ENCODE data around the gene GDPD4. TPM values are rescaled to one million over a fixed set of nuclear protein-coding genes. Genes with fewer than 3 reads are reported as not detected.

GDPD4 gene
- total RNA-seq, 2 experiments from 2014 or later, result not detected

DNA sequence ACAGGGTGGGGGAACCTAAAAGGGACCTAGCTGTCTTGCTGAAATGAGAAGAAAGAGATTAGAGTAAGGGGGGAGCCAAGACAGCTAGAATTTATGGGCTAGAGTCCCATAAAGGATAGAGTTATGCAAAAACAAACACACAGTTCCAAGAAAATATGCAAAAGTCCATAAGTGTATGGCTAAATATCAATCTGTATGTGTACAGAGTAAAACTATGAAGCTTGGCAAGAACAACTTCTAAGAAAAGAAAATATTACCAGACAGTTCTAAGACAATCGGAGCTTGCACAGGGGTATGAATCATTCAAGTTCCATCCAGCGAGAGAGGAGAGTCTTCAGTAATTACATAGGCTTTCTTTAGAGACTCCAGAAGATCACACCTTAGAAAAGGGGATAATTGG, 41.8 kb downstream of the GDPD4 start:
- no peak for DNase-seq
- H3K4me3 Mint-ChIP-seq, result no peak overlapping the region
- no peaks in the 10 kb centered on the region for H3K4me1 Mint-ChIP-seq (ENCODE audit: low read depth)
- CTCF ChIA-PET, result interaction anchor here (1.0 kb wide), 1 partner anchor 8 kb away, joined by 5 read pairs; no protein-coding TSS in a partner anchor
- H3K27me3 Mint-ChIP-seq (ENCODE audit: low read depth), result peaks cover 21% of the 10 kb centered on the region
- intact Hi-C loops (cut with micrococcal nuclease), result no loop called here
- H3K36me3 Mint-ChIP-seq (ENCODE audit: low read depth), result no peaks in the 10 kb centered on the region
- H3K27ac Mint-ChIP-seq, result no peak overlapping the region
- H3K9me3 Mint-ChIP-seq, result peaks cover 14% of the 10 kb centered on the region

DNA sequence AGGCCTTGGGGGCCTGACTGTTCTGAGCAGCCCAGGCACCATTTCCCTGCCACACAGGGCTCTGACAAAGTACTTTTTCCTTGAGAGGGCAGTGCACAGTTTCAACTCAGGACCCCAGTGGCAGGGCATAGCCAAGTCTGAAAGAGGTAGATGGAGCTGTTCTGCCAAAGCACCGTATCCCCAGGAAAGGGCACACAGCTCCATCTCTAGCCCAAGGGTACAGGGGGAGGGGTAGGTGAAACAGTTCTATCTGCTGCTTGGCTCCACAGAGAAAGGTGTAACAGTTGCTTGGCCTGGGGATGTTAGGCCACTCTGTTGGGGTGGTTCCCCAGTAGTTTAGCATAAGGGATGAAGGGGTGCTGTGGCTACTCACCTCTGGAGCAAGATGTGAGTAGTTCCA, 47.8 kb downstream of the GDPD4 start:
- Mint-ChIP-seq H3K9me3 (peaks cover 13% of the 10 kb centered on the region), H3K27me3 (ENCODE audit: low read depth) (peaks cover 12% of the 10 kb centered on the region), H3K4me3 (no peak overlapping the region), H3K4me1 (ENCODE audit: low read depth) (peaks cover 27% of the 10 kb centered on the region), H3K27ac (no peak overlapping the region), H3K36me3 (ENCODE audit: low read depth) (peaks cover 2% of the 10 kb centered on the region)
- no peak for DNase-seq
- CTCF ChIA-PET, result interaction anchor here (1.0 kb wide), 1 partner anchor 294 kb away, joined by 3 read pairs; no protein-coding TSS in a partner anchor
- intact Hi-C loops (cut with micrococcal nuclease), result no loop called here

DNA sequence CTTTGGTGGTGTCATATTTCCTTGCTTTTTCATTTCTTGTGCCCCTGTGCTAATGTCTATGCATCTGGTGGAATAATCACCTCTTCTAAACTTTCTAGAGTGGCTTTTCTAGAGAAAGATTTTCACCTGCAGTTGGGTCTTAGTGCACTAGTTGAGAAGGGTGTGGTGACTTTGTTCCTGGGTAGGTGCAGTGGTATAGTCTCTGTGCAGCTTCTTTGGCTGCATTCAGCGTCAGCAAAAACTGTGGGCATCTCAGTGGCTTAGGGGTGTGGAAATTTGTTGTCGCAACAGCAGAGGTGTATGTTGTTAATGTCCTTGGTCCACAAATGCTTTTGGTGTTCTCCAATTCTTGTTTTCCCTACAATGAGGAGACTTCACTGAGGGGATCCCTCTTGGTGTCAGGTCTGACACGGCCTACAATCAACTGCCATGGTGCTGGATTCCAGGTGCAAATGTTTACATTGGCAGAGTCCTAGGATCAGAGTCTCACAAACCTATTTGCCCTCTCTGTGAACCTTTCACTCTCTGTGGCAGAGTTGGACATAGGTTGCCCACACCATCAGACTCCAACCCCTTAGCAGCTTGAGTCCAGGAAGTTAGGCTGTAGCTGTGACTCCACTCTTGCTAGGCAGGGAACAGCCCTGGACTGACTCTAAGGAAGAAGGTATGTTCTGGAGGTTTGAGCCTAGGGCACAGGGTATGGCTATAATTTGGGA, 48.8 kb downstream of the GDPD4 start:
- Mint-ChIP-seq H3K4me3 (no peak overlapping the region), H3K4me1 (ENCODE audit: low read depth) (peaks cover 27% of the 10 kb centered on the region), H3K27me3 (ENCODE audit: low read depth) (peaks cover 5% of the 10 kb centered on the region), H3K9me3 (peaks cover 13% of the 10 kb centered on the region), H3K27ac (no peak overlapping the region), H3K36me3 (ENCODE audit: low read depth) (peaks cover 2% of the 10 kb centered on the region)
- intact Hi-C loops (cut with micrococcal nuclease), result no loop called here
- no peak for DNase-seq
- CTCF ChIA-PET, result no interaction called here

DNA sequence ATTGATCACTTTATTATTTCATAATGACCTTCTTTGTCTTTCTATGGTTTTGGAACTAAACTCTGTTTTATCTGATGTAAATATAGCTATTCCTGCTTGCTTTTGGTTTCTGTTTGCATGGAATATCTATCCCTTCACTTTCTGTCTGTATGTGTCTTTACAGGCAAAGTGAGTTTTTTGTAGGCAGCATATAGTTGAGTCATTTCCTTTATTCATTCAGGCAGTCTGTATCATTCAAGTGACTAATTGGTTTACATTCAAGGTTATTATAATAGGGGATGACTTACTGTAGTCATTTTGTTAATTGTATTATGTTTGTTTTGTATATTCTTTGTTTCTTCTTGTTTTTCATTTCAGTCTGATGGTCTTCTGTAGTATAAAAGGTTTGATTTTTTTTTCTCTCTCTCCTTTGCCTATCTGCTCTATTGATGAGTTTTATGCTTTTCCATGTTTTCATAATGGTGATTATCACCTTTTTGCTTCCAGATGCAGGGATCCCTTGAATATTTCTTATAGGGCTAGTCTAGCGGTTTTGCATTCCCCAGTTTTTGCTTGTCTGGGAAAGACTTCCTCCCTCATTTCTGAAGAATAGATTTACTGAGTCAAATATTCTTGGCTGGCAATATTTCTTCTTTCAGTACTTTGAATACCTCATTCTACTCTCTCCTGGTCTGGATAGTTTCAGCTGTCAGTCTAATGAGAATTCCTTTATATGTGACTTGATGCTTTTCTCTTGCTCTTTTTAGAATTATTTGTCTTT, 50.4 kb downstream of the GDPD4 start:
- no peak overlapping the region for H3K4me3 Mint-ChIP-seq
- peaks cover 3% of the 10 kb centered on the region for H3K27me3 Mint-ChIP-seq (ENCODE audit: low read depth)
- H3K27ac Mint-ChIP-seq, result peak overlapping the region; percentile 48
- peaks cover 13% of the 10 kb centered on the region for H3K9me3 Mint-ChIP-seq
- H3K4me1 Mint-ChIP-seq (ENCODE audit: low read depth), result peaks cover 27% of the 10 kb centered on the region
- DNase-seq, result no peak
- intact Hi-C loops (cut with micrococcal nuclease), result loop anchor here (1.0 kb wide), 2 partner anchors 18 to 58 kb away; no protein-coding TSS in a partner anchor
- peaks cover 2% of the 10 kb centered on the region for H3K36me3 Mint-ChIP-seq (ENCODE audit: low read depth)
- CTCF ChIA-PET, result interaction anchor here (0.6 to 0.7 kb wide), 3 partner anchors 9 to 336 kb away, joined by 3 to 5 read pairs (median 4); no protein-coding TSS in a partner anchor

DNA sequence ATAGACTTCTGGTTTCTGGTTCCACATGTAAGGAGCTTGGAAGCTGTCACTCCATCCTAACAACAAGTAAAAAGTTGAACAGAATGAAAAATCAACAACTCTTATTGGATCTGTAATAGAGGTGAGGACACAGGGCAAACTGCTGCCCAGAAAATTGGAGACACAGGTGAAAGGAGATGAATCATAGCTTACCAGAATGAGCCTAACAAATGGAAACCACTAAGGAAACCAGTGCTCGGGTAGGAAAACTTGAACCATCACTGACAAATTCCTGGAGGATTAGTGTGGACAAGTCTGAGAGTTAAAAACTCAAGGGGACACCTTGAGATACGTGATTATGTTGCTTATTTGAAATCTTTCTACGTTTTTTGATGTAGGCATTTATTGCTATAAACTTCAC, 52.1 kb downstream of the GDPD4 start:
- H3K27me3 Mint-ChIP-seq (ENCODE audit: low read depth), result no peaks in the 10 kb centered on the region
- intact Hi-C loops (cut with micrococcal nuclease), result no loop called here
- peaks cover 36% of the 10 kb centered on the region for H3K4me1 Mint-ChIP-seq (ENCODE audit: low read depth)
- no peak overlapping the region for H3K4me3 Mint-ChIP-seq
- no peak for DNase-seq
- H3K9me3 Mint-ChIP-seq, result peaks cover 13% of the 10 kb centered on the region
- no peak overlapping the region for H3K27ac Mint-ChIP-seq
- CTCF ChIA-PET, result interaction anchor here (0.7 to 1.2 kb wide), 3 partner anchors 12 to 748 kb away, joined by 3 to 6 read pairs (median 4); partner anchors contain the start of gene MYO7A
- peaks cover 2% of the 10 kb centered on the region for H3K36me3 Mint-ChIP-seq (ENCODE audit: low read depth)

DNA sequence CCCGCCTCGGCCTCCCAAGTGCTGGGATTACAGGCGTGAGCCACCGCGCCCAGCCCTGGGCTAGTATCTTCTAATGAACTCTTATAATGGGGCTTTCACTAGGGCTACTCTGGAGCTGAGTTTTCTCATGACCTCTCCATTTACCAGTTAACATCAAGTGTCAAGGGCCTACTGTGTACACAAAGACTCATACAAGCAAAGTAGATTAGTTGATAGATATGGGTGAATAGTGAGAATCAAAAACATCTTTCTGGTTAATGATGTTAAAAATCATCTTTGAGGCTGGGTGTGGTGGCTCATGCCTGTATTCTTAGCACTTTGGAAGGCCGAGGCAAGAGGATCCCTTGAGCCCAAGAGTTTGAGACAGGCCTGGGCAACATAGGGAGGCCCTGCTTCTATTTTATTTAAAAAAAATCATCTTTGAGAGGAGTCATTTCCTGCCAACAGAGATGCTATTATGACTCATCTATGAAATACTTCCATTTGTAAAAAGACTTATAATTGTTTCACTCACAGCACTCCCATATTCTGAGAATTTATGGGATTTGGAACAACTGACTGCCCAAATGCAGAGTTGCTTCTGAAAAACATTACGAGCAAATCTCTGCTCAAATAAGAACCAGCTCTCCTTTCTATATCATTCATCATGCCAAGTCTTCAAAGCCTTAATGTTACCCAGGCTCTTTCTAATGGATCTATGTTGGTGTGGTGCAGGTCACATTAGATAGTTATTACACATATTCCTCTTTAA, 57.0 kb downstream of the GDPD4 start:
- CTCF ChIA-PET, result no interaction called here
- peaks cover 17% of the 10 kb centered on the region for H3K4me1 Mint-ChIP-seq (ENCODE audit: low read depth)
- no peaks in the 10 kb centered on the region for H3K36me3 Mint-ChIP-seq (ENCODE audit: low read depth)
- no peaks in the 10 kb centered on the region for H3K27me3 Mint-ChIP-seq (ENCODE audit: low read depth)
- no peaks in the 10 kb centered on the region for H3K9me3 Mint-ChIP-seq
- H3K4me3 Mint-ChIP-seq, result no peak overlapping the region
- intact Hi-C loops (cut with micrococcal nuclease), result no loop called here
- DNase-seq, result peak; percentile 27
- peak overlapping the region; percentile 82 for H3K27ac Mint-ChIP-seq

DNA sequence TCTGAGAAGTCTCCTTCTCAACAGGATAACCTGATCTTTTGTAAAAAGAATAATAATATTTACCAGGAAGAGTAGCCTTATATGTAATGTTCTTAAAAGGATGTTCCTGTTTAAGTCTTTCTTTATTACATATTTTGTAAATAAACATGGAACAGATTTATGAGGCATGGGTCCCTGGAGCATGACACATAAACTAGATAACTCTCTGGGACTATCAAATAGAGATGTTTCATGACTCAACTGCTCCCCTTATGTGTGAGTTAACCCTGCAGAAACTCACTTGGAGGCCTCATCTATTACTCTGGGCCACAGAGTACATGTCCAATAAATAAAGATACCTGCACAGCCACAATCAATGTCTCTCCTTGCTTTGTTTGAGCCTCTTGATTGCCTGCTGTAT, 64.6 kb downstream of the GDPD4 start:
- H3K27me3 Mint-ChIP-seq (ENCODE audit: low read depth), result peaks cover 4% of the 10 kb centered on the region
- no peak overlapping the region for H3K27ac Mint-ChIP-seq
- H3K4me3 Mint-ChIP-seq, result no peak overlapping the region
- no peaks in the 10 kb centered on the region for H3K4me1 Mint-ChIP-seq (ENCODE audit: low read depth)
- CTCF ChIA-PET, result interaction anchor here (0.7 kb wide), 1 partner anchor 10 kb away, joined by 3 read pairs; no protein-coding TSS in a partner anchor
- DNase-seq, result no peak
- no peaks in the 10 kb centered on the region for H3K9me3 Mint-ChIP-seq
- intact Hi-C loops (cut with micrococcal nuclease), result no loop called here
- H3K36me3 Mint-ChIP-seq (ENCODE audit: low read depth), result no peaks in the 10 kb centered on the region

DNA sequence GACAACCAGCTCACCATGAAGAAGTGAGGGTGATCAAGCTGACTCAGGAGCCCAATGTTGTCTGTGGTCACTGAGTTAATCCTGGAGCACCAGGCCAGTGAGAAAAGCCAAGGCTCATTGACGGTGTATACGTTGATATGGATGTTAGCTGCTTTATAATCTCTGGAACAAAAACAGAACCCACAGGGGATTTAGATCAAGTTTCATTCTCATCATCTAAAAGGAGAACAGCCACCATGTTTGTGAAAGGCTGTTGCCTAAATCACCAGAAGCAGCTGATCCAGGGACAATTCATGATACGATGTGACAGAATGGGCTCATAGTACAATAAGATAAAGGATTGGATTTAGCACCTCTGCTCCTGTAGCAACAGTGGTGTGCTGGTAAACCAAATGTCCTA, 68.5 kb downstream of the GDPD4 start:
- CTCF ChIA-PET, result no interaction called here
- peaks cover 4% of the 10 kb centered on the region for H3K27me3 Mint-ChIP-seq (ENCODE audit: low read depth)
- no peak overlapping the region for H3K27ac Mint-ChIP-seq
- DNase-seq, result no peak
- no peaks in the 10 kb centered on the region for H3K9me3 Mint-ChIP-seq
- intact Hi-C loops (cut with micrococcal nuclease), result no loop called here
- no peaks in the 10 kb centered on the region for H3K36me3 Mint-ChIP-seq (ENCODE audit: low read depth)
- no peak overlapping the region for H3K4me3 Mint-ChIP-seq
- no peaks in the 10 kb centered on the region for H3K4me1 Mint-ChIP-seq (ENCODE audit: low read depth)

DNA sequence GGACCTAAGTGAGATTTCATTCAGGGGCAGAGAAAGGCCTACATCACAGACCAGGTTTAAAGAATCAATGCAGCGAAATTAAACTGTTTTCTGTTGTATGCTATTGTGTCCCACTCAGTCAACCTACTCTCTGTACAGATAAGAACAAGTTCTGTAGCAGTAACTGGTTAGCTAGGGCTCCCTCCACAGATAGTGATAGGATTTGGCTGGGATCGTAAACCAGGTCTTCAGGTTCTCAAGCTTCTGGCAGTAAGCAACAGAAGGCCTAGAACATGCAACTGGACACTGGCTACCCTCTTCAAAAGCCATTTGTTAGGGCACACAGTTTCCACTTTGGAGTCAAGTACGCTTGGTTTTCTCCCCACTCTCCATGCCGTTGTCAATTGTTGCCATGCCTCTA, 69.2 kb downstream of the GDPD4 start:
- CTCF ChIA-PET, result no interaction called here
- intact Hi-C loops (cut with micrococcal nuclease), result no loop called here
- Mint-ChIP-seq H3K27ac (no peak overlapping the region), H3K4me1 (ENCODE audit: low read depth) (no peaks in the 10 kb centered on the region), H3K4me3 (no peak overlapping the region), H3K36me3 (ENCODE audit: low read depth) (no peaks in the 10 kb centered on the region), H3K27me3 (ENCODE audit: low read depth) (peaks cover 3% of the 10 kb centered on the region), H3K9me3 (no peaks in the 10 kb centered on the region)
- no peak for DNase-seq

DNA sequence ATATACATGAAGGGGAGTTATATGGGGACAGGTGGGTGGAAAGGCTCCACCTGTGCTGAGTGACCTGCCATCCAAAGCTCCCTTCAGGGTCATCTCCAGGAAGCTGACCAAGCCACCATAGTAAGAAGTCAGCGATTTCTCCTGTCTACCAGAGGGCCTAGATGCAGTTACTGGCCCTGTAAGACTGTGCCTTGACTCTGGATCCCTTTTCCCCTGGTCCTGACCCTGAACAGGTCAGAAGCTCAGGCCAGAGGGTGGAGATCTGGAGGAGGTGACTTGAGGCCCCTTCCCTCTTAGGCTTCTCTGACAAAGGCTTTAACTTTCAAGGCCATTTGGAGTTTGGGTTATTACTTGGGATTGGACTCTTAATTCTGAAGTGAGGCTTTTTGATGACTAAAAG, 69.7 kb downstream of the GDPD4 start:
- Mint-ChIP-seq H3K27me3 (ENCODE audit: low read depth) (peaks cover 7% of the 10 kb centered on the region), H3K36me3 (ENCODE audit: low read depth) (no peaks in the 10 kb centered on the region), H3K9me3 (no peaks in the 10 kb centered on the region), H3K4me3 (no peak overlapping the region), H3K27ac (no peak overlapping the region), H3K4me1 (ENCODE audit: low read depth) (no peaks in the 10 kb centered on the region)
- DNase-seq, result no peak
- intact Hi-C loops (cut with micrococcal nuclease), result no loop called here
- CTCF ChIA-PET, result no interaction called here

DNA sequence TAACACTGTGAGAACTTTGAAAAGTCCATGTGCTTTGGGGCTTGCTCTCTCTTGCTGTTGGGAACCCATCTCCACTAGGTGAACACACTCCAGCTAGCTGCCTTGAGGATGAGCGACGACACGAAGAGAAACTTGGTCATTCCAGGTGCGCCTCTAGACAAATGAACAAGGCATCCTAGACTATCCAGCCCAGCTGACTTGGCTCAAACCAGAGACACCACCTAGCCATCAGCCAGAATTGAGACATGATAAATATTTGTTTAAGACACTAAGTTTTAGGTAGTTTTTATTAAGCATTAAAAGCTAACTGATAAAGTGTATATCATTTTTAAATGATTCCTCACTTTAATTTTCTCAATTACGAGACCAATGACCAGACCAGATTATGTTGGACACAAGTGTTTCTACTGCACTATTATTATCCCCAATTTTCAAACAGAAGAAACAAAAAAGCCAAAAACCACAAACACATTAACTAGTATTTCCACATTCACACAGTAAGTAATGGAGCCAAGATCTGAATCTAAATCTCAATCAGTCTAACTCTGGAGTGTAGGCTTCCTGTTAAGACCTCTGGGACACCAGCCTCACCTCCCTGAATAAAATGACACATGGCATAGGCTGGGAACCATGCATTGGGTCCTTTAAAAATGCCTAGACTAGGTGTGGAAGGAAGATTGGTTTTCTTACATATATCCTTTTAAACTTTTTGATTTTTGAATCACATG, 70.4 kb downstream of the GDPD4 start:
- CTCF ChIA-PET, result interaction anchor here (0.6 kb wide), 1 partner anchor 184 kb away, joined by 3 read pairs; no protein-coding TSS in a partner anchor
- H3K9me3 Mint-ChIP-seq, result no peaks in the 10 kb centered on the region
- DNase-seq, result no peak
- peaks cover 7% of the 10 kb centered on the region for H3K27me3 Mint-ChIP-seq (ENCODE audit: low read depth)
- H3K27ac Mint-ChIP-seq, result no peak overlapping the region
- H3K4me3 Mint-ChIP-seq, result no peak overlapping the region
- no peaks in the 10 kb centered on the region for H3K4me1 Mint-ChIP-seq (ENCODE audit: low read depth)
- intact Hi-C loops (cut with micrococcal nuclease), result no loop called here
- H3K36me3 Mint-ChIP-seq (ENCODE audit: low read depth), result no peaks in the 10 kb centered on the region

DNA sequence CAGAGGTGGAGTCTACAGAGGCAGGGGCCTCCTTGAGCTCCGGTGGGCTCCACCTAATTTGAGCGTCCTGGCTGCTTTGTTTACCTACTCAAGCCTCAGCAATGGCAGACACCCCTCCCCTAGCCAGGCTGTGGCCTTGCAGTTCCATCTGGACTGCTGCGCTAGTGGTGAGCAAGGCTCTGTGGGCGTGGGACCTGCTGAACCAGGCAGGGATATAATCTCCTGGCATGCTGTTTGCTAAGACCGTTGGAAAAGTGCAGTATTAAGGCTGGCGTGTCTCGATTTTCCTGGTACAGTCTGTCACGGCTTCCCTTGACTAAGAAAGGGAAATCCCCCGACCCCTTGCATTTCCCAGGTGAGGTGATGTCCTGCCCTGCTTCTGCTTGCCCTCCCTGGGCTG, 77.7 kb downstream of the GDPD4 start:
- no peak for DNase-seq
- H3K9me3 Mint-ChIP-seq, result no peaks in the 10 kb centered on the region
- peaks cover 21% of the 10 kb centered on the region for H3K27me3 Mint-ChIP-seq (ENCODE audit: low read depth)
- no peaks in the 10 kb centered on the region for H3K36me3 Mint-ChIP-seq (ENCODE audit: low read depth)
- H3K4me1 Mint-ChIP-seq (ENCODE audit: low read depth), result no peaks in the 10 kb centered on the region
- intact Hi-C loops (cut with micrococcal nuclease), result no loop called here
- H3K27ac Mint-ChIP-seq, result no peak overlapping the region
- no peak overlapping the region for H3K4me3 Mint-ChIP-seq
- CTCF ChIA-PET, result no interaction called here

Data from activated naive CD4-positive, alpha-beta T cell treated with anti-CD3 and anti-CD28 coated beads for 36 hours (primary cell).